Measurements from ENCODE around the gene CDK1. TPM values are rescaled to one million over a fixed set of nuclear protein-coding genes. Genes with fewer than 3 reads are reported as not detected.

Gene CDK1
- total and polyA plus RNA-seq, 2 of the 8 experiments (the other 6 are each of a cell fraction or from before 2014, with no cell fraction given): 29.4 to 111 TPM

DNA sequence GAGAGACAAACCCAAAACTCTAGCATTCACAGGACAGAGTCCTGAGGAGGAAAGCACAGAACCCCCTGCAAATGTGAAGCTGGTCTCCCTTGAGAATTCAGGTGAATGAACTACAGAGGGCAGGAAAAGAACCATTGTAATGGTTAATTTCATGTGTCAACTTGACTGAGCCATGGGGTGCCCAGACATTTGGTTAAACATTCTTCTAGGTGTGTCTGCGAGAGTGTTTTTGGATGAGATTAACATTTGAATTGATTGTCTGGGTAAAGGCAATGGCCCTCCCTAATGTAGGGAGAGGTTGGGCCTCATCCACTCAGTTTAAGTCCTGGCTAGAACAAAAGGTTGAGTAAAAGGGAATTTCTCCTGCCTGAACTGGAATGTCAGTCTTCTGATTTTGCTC, 15.7 kb upstream of the CDK1 start (continued):
- TF ChIP-seq, protein P1, sequence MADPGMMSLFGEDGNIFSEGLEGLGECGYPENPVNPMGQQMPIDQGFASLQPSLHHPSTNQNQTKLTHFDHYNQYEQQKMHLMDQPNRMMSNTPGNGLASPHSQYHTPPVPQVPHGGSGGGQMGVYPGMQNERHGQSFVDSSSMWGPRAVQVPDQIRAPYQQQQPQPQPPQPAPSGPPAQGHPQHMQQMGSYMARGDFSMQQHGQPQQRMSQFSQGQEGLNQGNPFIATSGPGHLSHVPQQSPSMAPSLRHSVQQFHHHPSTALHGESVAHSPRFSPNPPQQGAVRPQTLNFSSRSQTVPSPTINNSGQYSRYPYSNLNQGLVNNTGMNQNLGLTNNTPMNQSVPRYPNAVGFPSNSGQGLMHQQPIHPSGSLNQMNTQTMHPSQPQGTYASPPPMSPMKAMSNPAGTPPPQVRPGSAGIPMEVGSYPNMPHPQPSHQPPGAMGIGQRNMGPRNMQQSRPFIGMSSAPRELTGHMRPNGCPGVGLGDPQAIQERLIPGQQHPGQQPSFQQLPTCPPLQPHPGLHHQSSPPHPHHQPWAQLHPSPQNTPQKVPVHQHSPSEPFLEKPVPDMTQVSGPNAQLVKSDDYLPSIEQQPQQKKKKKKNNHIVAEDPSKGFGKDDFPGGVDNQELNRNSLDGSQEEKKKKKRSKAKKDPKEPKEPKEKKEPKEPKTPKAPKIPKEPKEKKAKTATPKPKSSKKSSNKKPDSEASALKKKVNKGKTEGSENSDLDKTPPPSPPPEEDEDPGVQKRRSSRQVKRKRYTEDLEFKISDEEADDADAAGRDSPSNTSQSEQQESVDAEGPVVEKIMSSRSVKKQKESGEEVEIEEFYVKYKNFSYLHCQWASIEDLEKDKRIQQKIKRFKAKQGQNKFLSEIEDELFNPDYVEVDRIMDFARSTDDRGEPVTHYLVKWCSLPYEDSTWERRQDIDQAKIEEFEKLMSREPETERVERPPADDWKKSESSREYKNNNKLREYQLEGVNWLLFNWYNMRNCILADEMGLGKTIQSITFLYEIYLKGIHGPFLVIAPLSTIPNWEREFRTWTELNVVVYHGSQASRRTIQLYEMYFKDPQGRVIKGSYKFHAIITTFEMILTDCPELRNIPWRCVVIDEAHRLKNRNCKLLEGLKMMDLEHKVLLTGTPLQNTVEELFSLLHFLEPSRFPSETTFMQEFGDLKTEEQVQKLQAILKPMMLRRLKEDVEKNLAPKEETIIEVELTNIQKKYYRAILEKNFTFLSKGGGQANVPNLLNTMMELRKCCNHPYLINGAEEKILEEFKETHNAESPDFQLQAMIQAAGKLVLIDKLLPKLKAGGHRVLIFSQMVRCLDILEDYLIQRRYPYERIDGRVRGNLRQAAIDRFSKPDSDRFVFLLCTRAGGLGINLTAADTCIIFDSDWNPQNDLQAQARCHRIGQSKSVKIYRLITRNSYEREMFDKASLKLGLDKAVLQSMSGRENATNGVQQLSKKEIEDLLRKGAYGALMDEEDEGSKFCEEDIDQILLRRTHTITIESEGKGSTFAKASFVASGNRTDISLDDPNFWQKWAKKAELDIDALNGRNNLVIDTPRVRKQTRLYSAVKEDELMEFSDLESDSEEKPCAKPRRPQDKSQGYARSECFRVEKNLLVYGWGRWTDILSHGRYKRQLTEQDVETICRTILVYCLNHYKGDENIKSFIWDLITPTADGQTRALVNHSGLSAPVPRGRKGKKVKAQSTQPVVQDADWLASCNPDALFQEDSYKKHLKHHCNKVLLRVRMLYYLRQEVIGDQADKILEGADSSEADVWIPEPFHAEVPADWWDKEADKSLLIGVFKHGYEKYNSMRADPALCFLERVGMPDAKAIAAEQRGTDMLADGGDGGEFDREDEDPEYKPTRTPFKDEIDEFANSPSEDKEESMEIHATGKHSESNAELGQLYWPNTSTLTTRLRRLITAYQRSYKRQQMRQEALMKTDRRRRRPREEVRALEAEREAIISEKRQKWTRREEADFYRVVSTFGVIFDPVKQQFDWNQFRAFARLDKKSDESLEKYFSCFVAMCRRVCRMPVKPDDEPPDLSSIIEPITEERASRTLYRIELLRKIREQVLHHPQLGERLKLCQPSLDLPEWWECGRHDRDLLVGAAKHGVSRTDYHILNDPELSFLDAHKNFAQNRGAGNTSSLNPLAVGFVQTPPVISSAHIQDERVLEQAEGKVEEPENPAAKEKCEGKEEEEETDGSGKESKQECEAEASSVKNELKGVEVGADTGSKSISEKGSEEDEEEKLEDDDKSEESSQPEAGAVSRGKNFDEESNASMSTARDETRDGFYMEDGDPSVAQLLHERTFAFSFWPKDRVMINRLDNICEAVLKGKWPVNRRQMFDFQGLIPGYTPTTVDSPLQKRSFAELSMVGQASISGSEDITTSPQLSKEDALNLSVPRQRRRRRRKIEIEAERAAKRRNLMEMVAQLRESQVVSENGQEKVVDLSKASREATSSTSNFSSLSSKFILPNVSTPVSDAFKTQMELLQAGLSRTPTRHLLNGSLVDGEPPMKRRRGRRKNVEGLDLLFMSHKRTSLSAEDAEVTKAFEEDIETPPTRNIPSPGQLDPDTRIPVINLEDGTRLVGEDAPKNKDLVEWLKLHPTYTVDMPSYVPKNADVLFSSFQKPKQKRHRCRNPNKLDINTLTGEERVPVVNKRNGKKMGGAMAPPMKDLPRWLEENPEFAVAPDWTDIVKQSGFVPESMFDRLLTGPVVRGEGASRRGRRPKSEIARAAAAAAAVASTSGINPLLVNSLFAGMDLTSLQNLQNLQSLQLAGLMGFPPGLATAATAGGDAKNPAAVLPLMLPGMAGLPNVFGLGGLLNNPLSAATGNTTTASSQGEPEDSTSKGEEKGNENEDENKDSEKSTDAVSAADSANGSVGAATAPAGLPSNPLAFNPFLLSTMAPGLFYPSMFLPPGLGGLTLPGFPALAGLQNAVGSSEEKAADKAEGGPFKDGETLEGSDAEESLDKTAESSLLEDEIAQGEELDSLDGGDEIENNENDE (IDR thresholded peaks at IDR 0.05; ENCODE audit: insufficient replicate concordance, low read length): peak; percentile 83
- 0 out of 2 replicates have a peak, but pooled peaks have one; percentile 37 for TF ChIP-seq TCF12 (IDR thresholded peaks at IDR 0.05; ENCODE audit: low read depth, low read length)
- TF ChIP-seq ASH2L (IDR thresholded peaks at IDR 0.05; ENCODE audit: low read length): peak; percentile 31
- TF ChIP-seq NANOG (IDR thresholded peaks at IDR 0.05; ENCODE audit: insufficient read depth, low read depth, low read length, poor library complexity, severe bottlenecking): peak; percentile 52
- TF ChIP-seq, protein P2, sequence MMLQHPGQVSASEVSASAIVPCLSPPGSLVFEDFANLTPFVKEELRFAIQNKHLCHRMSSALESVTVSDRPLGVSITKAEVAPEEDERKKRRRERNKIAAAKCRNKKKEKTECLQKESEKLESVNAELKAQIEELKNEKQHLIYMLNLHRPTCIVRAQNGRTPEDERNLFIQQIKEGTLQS (IDR thresholded peaks at IDR 0.05; ENCODE audit: insufficient read depth, low read depth, low read length): no peak

Measured in H1 (cell line).